HepG2 (cell line): ENCODE results near the gene CCDC30. TPM values are rescaled to one million over a fixed set of nuclear protein-coding genes. Genes with fewer than 3 reads are reported as not detected.

Experiments
- ELF3 ChIP-seq: IDR thresholded peaks from 2 replicates; pipeline ENCODE4 v1.6.1; 2016; ENCODE audit warnings: missing genetic modification reagents, missing compliant biosample characterization
- HNRNPK ChIP-seq: fragments of 200-400 bp; formaldehyde crosslinking; IDR thresholded peaks from 2 replicates; pipeline ENCODE4 v1.6.1; 2018; ENCODE audit warnings: low read length, low read depth, moderate library complexity, mild to moderate bottlenecking; ENCODE audit not compliant: poor library complexity, severe bottlenecking
- IRX3 ChIP-seq: sonication (generic); formaldehyde crosslinking; IDR thresholded peaks from 2 replicates; pipeline ENCODE4 v1.8.1; 2023; ENCODE audit warnings: mild to moderate bottlenecking, low read depth, missing genetic modification reagents, borderline replicate concordance
- MTF1 ChIP-seq: sonication (generic); formaldehyde crosslinking; IDR thresholded peaks from 2 replicates; pipeline ENCODE4 v1.5.0; 2020; ENCODE audit warnings: missing genetic modification reagents
- SIN3A ChIP-seq: IDR thresholded peaks from 2 replicates; pipeline ENCODE4 v1.6.1; 2011; ENCODE audit warnings: low read depth, mild to moderate bottlenecking, control low read depth, low read length, borderline replicate concordance
- SNRNP70 ChIP-seq: fragments of 200-400 bp; formaldehyde crosslinking; IDR thresholded peaks from 2 replicates; pipeline ENCODE4 v1.6.1; 2017; ENCODE audit warnings: mild to moderate bottlenecking, low read depth, low read length, moderate library complexity
- STAG1 ChIP-seq: sonication (generic); formaldehyde crosslinking; IDR thresholded peaks from 2 replicates; pipeline ENCODE4 v1.4.0; 2020; ENCODE audit warnings: missing genetic modification reagents
- ZKSCAN8 ChIP-seq: IDR thresholded peaks from 2 replicates; pipeline ENCODE4 v1.6.1; 2016; ENCODE audit warnings: borderline replicate concordance, missing genetic modification reagents, missing compliant biosample characterization
- ZNF720 ChIP-seq: sonication (generic); formaldehyde crosslinking; IDR thresholded peaks from 2 replicates; pipeline ENCODE4 v1.4.0; 2020; ENCODE audit warnings: missing genetic modification reagents
- ZNF766 ChIP-seq: sonication (generic); formaldehyde crosslinking; IDR thresholded peaks from 2 replicates; pipeline ENCODE4 v1.5.0; 2020; ENCODE audit warnings: missing genetic modification reagents, borderline replicate concordance
- ZNF83 ChIP-seq: sonication (generic); formaldehyde crosslinking; IDR thresholded peaks from 2 replicates; pipeline ENCODE4 v1.4.0; 2020; ENCODE audit warnings: missing genetic modification reagents, mild to moderate bottlenecking, borderline replicate concordance
- ZSCAN20 ChIP-seq: sonication (generic); formaldehyde crosslinking; IDR thresholded peaks from 2 replicates; pipeline ENCODE4 v1.4.0; 2020; ENCODE audit warnings: missing genetic modification reagents, mild to moderate bottlenecking, borderline replicate concordance
- polyA plus RNA-seq, 8 experiments: library from polyadenylated mRNA; depleted of rRNA in 3 of 8; stranded (reverse) in 7 of 8; unstranded in 1 of 8; fragments of >200 nt; fragmentation: Illumina TruSeq in 4 of 8; extraction: Trizol in 4 of 8; gene quantifications; 2 replicates each; pipeline versions ENCODE4 v1.2.1 to v1.2.3, GENCODE V29; 2011 to 2016; ENCODE audit warnings: low read depth in 4 of 8, missing spikeins in 1 of 8, mixed read lengths in 1 of 8; ENCODE audit not compliant: insufficient read depth in 1 of 8
- total RNA-seq, 5 experiments: library from RNA; depleted of rRNA; stranded (reverse); fragments of >200 nt; fragmentation: Illumina TruSeq; extraction: Trizol; gene quantifications; 2 replicates each; pipeline ENCODE4 v1.2.3, GENCODE V29; 2016; ENCODE audit warnings: low read depth in 1 of 5
- TF ChIP-seq, protein P1 (sequence below): sonication (generic); formaldehyde crosslinking; IDR thresholded peaks from 2 replicates; pipeline ENCODE4 v1.4.0; 2020; ENCODE audit warnings: low read depth, mild to moderate bottlenecking, missing genetic modification reagents
- TF ChIP-seq, protein P2 (sequence below): IDR thresholded peaks from 2 replicates; pipeline ENCODE4 v1.6.1; 2016; ENCODE audit warnings: control low read depth
- TF ChIP-seq, protein P3 (sequence below): IDR thresholded peaks from 2 replicates; pipeline ENCODE4 v1.6.1; 2012; ENCODE audit warnings: low read length, improper control_type of control experiment

Gene CCDC30
- total and polyA plus RNA-seq, 2 of the 13 experiments (the other 11 are each of a cell fraction or from before 2014, with no cell fraction given) = 0.25 to 0.77 TPM

DNA sequence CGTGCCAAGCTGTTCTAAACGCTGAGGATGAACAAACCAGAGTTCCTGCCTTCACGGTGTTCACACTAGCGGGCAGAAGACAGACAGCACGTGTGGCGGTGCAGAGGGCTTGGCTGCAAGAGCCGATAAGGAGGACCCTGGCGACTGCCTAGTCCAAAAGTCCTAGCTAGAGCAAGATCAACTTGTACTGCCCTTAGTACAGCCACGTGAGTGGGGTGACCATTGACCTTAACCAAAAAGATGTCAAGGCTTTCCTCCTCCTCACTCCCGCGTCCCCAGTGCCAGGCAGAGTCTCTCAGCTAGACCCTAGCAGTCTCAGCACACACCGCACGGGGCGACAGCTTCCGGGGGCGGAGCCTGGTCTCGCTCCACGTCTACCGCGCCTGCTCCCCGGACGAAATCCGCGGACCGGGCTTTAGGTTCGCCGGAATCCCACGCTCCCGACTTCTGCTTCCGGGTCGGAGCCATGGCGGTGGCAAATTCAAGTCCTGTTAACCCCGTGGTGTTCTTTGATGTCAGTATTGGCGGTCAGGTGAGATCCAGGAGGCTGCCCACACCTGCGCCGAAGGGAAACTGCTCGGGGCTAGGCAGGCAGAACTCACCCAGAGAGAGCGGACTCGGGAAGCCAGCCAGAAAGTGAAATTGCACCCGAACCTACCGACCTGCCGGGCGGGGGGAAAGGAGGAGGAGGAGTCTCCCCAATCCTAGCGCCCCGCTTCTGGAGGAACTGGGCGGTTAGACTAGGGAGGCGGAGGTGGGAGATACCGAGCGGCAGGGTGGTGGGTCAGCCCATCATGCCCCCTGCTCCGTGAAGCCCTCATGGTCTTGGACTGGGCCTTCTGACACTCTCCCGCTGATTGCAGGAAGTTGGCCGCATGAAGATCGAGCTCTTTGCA lies 195.1 kb downstream of the CCDC30 start, which contains the start of gene PPIH (continued):
- TF ChIP-seq ZNF766 (CRISPR knock-in tag) (no peak), STAG1 (CRISPR knock-in tag) (no peak; the same call in 1 of the 2 replicates), ELF3 (CRISPR knock-in tag) (peak; percentile 85), IRX3 (CRISPR knock-in tag) (peak; percentile 73; the same call in 1 of the 2 replicates), SNRNP70 (no peak), ZKSCAN8 (CRISPR knock-in tag) (no peak), ZNF83 (CRISPR knock-in tag) (0 out of 2 replicates have a peak, but pooled peaks have one; percentile 61), ZNF720 (CRISPR knock-in tag) (no peak; the same call in 1 of the 2 replicates), SIN3A (peak; percentile 99), ZSCAN20 (no peak), HNRNPK (no peak), MTF1 (CRISPR knock-in tag) (no peak)
- TF ChIP-seq, protein P1, sequence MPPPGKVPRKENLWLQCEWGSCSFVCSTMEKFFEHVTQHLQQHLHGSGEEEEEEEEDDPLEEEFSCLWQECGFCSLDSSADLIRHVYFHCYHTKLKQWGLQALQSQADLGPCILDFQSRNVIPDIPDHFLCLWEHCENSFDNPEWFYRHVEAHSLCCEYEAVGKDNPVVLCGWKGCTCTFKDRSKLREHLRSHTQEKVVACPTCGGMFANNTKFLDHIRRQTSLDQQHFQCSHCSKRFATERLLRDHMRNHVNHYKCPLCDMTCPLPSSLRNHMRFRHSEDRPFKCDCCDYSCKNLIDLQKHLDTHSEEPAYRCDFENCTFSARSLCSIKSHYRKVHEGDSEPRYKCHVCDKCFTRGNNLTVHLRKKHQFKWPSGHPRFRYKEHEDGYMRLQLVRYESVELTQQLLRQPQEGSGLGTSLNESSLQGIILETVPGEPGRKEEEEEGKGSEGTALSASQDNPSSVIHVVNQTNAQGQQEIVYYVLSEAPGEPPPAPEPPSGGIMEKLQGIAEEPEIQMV (CRISPR knock-in tag) = peak; percentile 98
- TF ChIP-seq, protein P2, sequence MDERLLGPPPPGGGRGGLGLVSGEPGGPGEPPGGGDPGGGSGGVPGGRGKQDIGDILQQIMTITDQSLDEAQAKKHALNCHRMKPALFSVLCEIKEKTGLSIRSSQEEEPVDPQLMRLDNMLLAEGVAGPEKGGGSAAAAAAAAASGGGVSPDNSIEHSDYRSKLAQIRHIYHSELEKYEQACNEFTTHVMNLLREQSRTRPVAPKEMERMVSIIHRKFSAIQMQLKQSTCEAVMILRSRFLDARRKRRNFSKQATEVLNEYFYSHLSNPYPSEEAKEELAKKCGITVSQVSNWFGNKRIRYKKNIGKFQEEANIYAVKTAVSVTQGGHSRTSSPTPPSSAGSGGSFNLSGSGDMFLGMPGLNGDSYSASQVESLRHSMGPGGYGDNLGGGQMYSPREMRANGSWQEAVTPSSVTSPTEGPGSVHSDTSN (CRISPR knock-in tag) = peak; percentile 20; the same call in 1 of the 2 replicates
- TF ChIP-seq, protein P3, sequence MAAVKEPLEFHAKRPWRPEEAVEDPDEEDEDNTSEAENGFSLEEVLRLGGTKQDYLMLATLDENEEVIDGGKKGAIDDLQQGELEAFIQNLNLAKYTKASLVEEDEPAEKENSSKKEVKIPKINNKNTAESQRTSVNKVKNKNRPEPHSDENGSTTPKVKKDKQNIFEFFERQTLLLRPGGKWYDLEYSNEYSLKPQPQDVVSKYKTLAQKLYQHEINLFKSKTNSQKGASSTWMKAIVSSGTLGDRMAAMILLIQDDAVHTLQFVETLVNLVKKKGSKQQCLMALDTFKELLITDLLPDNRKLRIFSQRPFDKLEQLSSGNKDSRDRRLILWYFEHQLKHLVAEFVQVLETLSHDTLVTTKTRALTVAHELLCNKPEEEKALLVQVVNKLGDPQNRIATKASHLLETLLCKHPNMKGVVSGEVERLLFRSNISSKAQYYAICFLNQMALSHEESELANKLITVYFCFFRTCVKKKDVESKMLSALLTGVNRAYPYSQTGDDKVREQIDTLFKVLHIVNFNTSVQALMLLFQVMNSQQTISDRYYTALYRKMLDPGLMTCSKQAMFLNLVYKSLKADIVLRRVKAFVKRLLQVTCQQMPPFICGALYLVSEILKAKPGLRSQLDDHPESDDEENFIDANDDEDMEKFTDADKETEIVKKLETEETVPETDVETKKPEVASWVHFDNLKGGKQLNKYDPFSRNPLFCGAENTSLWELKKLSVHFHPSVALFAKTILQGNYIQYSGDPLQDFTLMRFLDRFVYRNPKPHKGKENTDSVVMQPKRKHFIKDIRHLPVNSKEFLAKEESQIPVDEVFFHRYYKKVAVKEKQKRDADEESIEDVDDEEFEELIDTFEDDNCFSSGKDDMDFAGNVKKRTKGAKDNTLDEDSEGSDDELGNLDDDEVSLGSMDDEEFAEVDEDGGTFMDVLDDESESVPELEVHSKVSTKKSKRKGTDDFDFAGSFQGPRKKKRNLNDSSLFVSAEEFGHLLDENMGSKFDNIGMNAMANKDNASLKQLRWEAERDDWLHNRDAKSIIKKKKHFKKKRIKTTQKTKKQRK = no peak
